ENCODE measurements around the gene SYNPO2.

The SYNPO2 gene, protein sequence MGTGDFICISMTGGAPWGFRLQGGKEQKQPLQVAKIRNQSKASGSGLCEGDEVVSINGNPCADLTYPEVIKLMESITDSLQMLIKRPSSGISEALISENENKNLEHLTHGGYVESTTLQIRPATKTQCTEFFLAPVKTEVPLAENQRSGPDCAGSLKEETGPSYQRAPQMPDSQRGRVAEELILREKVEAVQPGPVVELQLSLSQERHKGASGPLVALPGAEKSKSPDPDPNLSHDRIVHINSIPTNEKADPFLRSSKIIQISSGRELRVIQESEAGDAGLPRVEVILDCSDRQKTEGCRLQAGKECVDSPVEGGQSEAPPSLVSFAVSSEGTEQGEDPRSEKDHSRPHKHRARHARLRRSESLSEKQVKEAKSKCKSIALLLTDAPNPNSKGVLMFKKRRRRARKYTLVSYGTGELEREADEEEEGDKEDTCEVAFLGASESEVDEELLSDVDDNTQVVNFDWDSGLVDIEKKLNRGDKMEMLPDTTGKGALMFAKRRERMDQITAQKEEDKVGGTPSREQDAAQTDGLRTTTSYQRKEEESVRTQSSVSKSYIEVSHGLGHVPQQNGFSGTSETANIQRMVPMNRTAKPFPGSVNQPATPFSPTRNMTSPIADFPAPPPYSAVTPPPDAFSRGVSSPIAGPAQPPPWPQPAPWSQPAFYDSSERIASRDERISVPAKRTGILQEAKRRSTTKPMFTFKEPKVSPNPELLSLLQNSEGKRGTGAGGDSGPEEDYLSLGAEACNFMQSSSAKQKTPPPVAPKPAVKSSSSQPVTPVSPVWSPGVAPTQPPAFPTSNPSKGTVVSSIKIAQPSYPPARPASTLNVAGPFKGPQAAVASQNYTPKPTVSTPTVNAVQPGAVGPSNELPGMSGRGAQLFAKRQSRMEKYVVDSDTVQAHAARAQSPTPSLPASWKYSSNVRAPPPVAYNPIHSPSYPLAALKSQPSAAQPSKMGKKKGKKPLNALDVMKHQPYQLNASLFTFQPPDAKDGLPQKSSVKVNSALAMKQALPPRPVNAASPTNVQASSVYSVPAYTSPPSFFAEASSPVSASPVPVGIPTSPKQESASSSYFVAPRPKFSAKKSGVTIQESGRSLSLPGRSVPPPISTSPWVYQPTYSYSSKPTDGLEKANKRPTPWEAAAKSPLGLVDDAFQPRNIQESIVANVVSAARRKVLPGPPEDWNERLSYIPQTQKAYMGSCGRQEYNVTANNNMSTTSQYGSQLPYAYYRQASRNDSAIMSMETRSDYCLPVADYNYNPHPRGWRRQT

DNA sequence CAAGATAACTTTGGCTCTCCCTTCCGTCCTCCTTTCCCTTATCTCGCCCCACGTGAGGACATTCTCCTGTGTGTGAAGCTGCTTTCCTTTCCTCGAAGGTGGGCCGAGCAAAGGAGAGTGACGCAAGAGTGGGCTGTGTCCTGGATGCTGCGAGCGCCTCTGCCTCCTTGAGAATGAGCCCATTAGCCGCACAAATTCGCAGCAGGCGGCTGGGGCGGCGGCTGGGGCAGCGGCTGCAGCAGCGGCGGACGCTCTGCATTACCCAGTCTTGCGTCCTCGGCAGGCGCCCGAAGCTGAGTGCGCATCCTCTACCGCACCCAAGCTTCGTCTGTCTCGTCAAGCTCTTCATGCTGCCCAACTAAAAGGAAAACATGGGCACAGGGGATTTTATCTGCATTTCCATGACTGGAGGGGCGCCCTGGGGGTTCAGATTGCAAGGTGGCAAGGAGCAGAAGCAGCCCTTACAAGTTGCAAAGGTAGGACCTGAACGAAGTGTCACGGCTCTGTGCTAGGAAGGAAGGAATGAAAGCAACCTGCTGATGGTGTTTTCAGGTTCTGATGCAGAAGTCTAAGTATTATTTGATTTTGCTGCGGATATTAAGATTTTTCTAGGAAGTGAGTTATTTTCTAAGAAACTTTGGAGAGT lies at the start of gene SYNPO2:
TSS of gene SYNPO2 (plus strand) at position 189 of the 646 bp plus-strand sequence. CDS start at position 372, 183 bp downstream.
- peak in 1 of 2 donors; percentile 26 for DNase-seq (ENCODE audit: low read depth in 2 of 2)

DNA sequence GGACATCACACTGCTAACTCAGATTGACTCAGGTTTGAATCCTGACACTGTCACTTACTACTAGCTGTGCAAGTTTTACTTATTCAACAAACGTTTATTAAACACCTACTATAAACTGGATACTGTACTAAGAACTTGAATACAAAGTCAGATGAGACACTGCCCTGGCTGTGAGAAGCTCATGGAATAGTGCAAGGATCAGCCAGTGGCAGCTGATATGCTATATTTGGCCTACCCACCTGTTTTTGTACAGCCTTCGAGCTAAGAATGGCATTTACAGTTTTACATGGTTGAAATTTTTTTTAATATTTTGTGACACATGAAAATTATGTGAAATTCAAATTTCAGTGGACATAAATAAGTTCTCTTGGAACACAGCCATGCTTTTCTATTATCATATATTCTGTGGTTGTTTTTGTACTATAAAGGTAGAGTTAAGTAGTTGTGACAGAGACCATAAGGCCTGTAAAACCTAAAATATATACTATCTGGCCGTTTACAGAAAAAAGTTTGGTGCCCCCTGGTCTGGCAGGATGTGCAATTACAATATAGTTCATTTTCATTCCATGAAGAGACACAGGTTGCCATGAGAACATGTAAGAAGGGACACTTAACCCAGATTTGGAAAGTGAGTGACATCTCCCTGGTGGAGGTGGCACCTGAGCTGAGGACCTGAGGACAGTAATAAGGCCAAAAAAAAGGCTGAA lies 49.3 kb upstream of the SYNPO2 start:
- DNase-seq (ENCODE audit: low read depth in 2 of 2), result no peak

DNA sequence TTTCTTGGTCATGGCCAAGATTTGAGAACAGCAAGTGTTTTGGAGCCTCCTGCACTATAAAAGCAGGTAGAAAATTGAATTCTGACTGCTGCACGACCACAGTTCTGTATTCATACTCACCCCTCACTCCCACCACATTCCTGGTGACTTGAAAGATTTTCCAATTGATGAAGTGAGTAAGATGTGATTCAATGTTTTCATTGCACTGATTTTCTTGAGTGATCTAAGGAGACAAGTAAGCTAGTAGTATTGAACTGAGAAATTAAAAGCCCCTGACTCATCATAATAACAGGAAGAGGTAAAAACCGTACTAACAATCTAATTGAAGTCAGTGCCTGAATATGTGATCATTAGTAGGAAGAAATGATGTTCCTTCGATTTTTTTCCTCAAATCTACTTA lies 46.6 kb upstream of the SYNPO2 start:
- no peak for DNase-seq (ENCODE audit: low read depth in 2 of 2)

DNA sequence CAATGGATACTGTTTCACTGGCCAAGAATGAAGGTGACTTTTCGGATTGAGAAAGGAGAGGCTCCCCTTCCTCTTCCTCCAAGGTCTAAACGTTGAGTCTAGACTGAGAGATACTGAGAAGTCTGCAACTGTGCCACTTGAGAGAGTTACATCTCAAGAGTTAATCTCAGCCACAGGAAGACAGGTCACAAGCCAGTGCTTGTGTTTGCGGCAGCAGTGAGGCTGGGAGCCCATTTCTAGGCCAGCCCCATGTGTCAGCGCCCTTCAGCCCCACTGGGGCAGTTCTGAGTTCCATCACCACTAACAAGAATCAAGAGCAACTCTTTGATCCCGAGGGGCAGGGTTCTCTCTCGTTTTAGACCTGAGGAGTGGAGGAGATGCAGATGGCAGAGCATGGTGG lies 45.4 kb upstream of the SYNPO2 start:
- DNase-seq (ENCODE audit: low read depth in 2 of 2), result no peak

- DNase-seq (ENCODE audit: low read depth in 2 of 2), result no peak
Observed at GRCh38 chr4:118845552-118846050, 43.1 kb upstream of the SYNPO2 start.

GRCh38 chr4:118846979-118847378 lies 41.7 kb upstream of the SYNPO2 start:
- no peak for DNase-seq (ENCODE audit: low read depth in 2 of 2)

DNA sequence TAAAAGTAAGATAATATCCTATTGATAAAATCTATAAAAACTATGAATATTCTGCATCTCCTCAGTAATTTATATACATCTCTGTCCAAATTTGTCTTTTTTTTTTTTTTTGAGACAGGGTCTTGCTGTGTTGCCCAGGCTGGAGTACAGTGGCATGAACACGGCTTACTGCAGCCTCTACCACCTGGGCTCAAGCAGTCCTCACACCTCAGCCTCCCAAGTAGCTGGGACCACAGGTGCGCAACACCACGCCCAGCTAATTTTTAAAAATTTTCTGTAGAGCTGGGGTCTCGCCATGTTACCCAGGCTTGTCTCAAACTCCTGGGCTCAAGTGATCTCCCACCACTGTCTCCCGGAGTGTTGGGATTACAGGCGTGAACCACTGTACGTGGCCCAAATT lies 40.4 kb upstream of the SYNPO2 start:
- no peak for DNase-seq (ENCODE audit: low read depth in 2 of 2)

DNA sequence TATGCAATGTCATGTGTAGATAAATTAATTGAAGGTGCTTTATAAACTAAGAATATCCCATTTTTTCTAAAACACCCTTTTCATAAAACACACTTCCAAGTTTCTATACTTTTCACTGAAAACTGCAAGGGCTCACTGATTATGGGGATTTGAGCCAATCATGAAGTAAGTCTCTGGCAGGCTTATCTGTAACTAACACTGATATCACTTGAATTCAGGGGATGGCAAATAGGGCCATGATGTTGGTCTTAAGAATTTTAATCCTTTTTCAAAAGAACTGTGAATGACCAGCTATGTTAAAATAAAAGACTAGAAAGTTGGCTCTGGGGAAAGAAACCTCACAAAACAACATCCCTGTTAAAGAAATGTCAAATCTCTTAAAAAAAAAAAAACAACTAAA lies 39.8 kb upstream of the SYNPO2 start:
- DNase-seq (ENCODE audit: low read depth in 2 of 2), result no peak

- DNase-seq (ENCODE audit: low read depth in 2 of 2), result no peak
Observed at GRCh38 chr4:118849867-118850487, 38.7 kb upstream of the SYNPO2 start.

GRCh38 chr4:118850488-118851173 lies 38.0 kb upstream of the SYNPO2 start:
- DNase-seq (ENCODE audit: low read depth in 2 of 2), result no peak

GRCh38 chr4:118857760-118858159 lies 30.9 kb upstream of the SYNPO2 start:
- DNase-seq (ENCODE audit: low read depth in 2 of 2), result no peak

DNA sequence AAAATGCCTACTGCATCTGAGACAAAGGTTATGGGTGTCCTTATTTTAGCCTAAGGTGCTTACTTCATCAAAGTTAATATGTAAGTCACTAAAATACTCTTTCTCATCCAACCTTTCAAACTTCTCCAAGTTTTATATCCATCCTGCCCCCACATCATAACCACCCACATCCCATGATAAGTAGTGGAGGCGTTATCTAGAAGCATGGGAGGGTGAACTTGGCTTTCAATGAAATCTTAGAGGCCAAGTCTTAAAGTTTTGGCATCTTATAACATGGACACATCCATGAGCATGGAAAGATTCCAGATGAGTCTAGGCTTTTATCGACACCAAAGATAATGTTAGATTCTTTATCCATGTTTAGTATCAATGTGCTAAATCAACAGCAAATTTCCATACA lies 29.9 kb upstream of the SYNPO2 start:
- no peak for DNase-seq (ENCODE audit: low read depth in 2 of 2)

DNA sequence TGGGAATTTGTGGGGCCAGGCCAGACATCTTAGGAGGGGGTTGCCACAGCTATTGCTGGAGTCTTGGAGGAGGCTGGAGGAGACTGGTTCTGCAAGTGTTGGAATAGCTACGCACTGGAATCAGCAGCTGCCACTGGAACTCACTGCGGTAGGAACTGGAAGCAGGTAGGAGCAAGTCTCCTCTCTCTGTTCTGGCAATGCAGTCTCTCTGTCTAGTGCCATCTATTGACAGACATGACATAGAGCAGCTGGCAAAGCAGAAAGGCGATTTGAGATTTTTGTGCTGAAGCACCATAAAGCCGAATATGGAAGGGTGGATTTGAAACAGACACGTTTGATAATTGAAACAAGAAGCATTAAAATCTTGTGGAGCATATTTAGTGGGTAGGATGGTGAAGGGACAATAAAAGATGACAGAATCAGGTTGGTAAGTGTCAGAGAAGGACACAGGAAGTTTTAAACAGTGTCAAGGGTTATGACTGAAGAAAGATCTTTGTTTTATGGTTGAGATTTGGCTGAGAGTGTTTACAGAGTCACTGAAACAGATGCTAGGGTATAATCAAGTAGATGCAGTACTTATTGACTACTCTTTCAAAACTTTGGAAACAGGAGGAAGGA lies 23.5 kb upstream of the SYNPO2 start:
- DNase-seq (ENCODE audit: low read depth in 2 of 2), result no peak

GRCh38 chr4:118866442-118866841 lies 22.2 kb upstream of the SYNPO2 start:
- no peak for DNase-seq (ENCODE audit: low read depth in 2 of 2)

DNA sequence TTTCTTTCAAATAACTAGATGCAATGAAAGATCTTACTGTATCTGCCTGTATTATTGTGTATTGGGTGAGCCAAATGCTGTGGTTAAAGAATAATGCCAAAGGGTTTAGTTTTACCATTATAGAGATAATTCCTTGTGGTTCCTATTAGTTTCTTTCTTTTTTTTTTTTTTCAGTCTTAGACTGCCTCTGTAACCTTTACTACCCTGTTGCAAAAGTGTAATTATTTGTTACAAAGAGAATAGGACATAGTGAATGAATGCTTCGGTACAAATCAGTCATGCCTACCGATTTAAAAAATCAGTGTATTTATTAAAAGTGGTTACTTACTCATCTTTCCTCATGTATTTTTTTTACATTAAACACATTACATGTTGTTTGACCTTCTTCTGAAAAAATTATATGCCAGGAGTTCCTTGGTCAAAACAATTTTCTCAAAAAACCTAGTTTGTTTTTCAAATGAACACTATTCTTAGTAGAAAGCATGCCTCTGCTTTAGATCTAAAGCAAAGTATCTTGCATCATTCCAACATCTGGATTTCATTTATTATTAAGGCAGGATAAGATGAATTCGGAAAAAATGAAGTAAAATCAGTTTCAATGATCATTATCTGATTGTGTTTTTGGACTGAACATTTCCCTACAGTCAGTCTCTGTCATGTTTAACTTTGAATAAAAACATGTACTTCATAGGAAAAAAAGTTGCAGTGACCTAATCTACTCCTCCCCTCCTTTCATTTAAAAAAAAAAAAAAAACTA lies 21.2 kb upstream of the SYNPO2 start:
- no peak for DNase-seq (ENCODE audit: low read depth in 2 of 2)

DNA sequence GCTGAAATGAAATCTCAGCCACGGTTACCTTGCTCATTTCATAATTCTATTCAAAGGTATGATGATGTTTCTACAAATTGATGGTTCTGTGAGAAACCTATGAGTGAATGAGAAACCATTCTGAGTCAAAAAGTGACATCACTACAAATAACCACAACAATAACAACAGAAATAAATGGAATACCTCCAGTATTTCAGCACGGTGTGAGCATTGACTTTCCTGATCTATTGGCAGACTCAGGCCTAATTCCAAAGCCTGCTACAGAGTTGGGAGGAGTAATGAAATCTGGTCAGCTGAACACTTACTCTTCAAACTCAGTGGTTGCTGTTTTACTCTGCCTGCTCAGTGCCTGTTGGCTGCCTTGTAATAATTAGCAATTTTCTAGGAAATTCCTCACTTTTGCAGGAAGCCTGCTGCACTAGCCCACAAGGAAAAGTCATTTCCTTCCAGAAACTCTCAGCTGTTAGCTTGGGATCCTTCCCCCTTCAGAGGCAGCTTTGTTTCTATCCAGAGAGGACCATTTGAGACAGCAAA lies 18.8 kb upstream of the SYNPO2 start:
- no peak for DNase-seq (ENCODE audit: low read depth in 2 of 2)

DNA sequence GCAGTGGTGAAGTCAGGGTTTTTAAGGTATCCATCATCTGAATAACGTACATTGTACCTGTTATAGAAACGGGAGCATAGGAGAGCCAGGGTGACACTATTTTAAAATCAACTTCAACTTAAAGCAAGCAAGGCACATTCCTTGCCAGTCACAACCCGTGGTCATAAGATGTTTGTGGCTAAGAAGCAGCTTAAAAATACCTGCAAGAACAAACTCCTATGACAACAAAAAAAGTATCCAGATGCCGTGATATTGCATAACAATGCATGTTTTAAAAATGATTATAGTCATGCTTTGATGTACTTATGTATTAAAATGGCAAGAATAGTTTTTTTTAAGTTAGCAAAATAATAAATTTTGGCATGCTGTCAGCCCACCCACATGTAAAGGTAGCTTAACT lies 16.5 kb upstream of the SYNPO2 start:
- no peak for DNase-seq (ENCODE audit: low read depth in 2 of 2)

DNA sequence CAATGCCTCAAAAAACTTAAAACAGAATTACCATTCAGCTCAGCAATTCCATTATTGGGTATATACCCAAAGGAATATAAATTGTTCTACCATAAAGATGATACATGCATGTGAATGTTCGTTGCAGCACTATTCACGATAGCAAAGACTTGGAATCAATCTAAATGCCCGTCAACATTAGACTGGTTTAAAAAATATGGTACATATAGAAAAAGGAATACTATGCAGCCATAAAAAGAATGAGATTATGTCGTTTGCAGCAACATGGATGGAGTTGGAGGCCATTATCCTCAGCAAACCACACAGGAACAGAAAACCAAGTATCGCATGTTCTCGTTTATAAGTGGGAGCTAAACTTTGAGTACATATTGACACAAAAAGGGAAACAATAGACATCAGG lies 10.9 kb upstream of the SYNPO2 start:
- no peak for DNase-seq (ENCODE audit: low read depth in 2 of 2)

Measured in stimulated activated CD8-positive, alpha-beta memory T cell treated with anti-CD3 and anti-CD28 coated beads, Interleukin-2, amount 100 ng/mL, for 48 hours (primary cell).